Gastroesophageal sphincter (tissue), 4 donors: Measurements from ENCODE around the gene MZB1. TPM values are rescaled to one million over a fixed set of nuclear protein-coding genes. Genes with fewer than 3 reads are reported as not detected.

Source experiments
- ATAC-seq: fragments of 150-250 bp; one replicate; pipeline ENCODE4 v1.9.1; 2016; ENCODE audit warnings: mild to moderate bottlenecking, moderate library complexity
- H3K27ac ChIP-seq, 4 donors: fragments of 200-600 bp; sonication (generic) in 3 of 4; 1 replicate in 3 of 4; 2 replicates in 1 of 4; pipeline ENCODE4 v1.5.1; 2016 to 2019
- H3K27me3 ChIP-seq: fragments of 200-600 bp; sonication (generic); one replicate; pipeline ENCODE4 v1.5.1; 2019
- H3K36me3 ChIP-seq, 2 donors: fragments of 200-600 bp; sonication (generic); one replicate each; pipeline ENCODE4 v1.5.1; 2019; ENCODE audit warnings: control low read depth in 1 of 2
- H3K4me1 ChIP-seq, 3 donors: fragments of 200-600 bp; sonication (generic); 1 replicate in 2 of 3; 2 replicates in 1 of 3; pipeline ENCODE4 v1.5.1; 2016 to 2019; ENCODE audit warnings: control low read depth in 2 of 3
- H3K4me3 ChIP-seq, 2 donors: fragments of 200-600 bp; sonication (generic); one replicate each; pipeline ENCODE4 v1.5.1; 2019; ENCODE audit warnings: mild to moderate bottlenecking in 1 of 2, moderate library complexity in 1 of 2
- H3K9me3 ChIP-seq, 3 donors: fragments of 200-600 bp; sonication (generic); one replicate each; pipeline ENCODE4 v1.5.1; 2017 to 2019; ENCODE audit warnings: control low read depth in 2 of 3
- CTCF ChIP-seq, 4 experiments: fragments of 200-600 bp in 2 of 4; fragments of 450-650 bp in 2 of 4; sonication (generic) in 1 of 4; IDR thresholded peaks; one replicate each; pipeline ENCODE4 v1.5.1; 2017 to 2019; ENCODE audit warnings: antibody characterized with exemption in 4 of 4, mild to moderate bottlenecking in 2 of 4, moderate library complexity in 2 of 4
- EP300 ChIP-seq: sonication (generic); formaldehyde crosslinking; IDR thresholded peaks from one replicate; pipeline ENCODE4 v1.6.1; 2017; ENCODE audit warnings: antibody characterized with exemption, mild to moderate bottlenecking
- POLR2A ChIP-seq, 2 donors: fragments of 450-650 bp; IDR thresholded peaks; one replicate each; pipeline ENCODE4 v1.6.1; 2017; ENCODE audit warnings: antibody characterized with exemption in 2 of 2, mild to moderate bottlenecking in 2 of 2, moderate library complexity in 1 of 2
- POLR2AphosphoS5 ChIP-seq: sonication (generic); formaldehyde crosslinking; IDR thresholded peaks from one replicate; pipeline ENCODE4 v1.6.1; 2017; ENCODE audit warnings: antibody characterized with exemption
- WGBS, 2 donors: methylation state at CpG; one replicate each; pipeline ENCODE4 v1.1.5; 2018; ENCODE audit warnings: low coverage in 1 of 2; 5-methylcytosine and 5-hydroxymethylcytosine counted together
- total RNA-seq, 4 donors: library from RNA; depleted of rRNA; stranded (reverse); fragments of >200 nt; gene quantifications; one replicate each; pipeline ENCODE4 v1.1.0, GENCODE V29; 2016

The MZB1 gene
- total RNA-seq, 4 donors from 2014 or later, result 0.74 TPM; not detected in 3

- peaks cover 0 to 27% of the 10 kb centered on the region in 2 donors for H3K36me3 ChIP-seq
- no peaks in the 10 kb centered on the region for H3K9me3 ChIP-seq
- WGBS, 2 donors, result 58% methylated on average over 5 of the region's 47 CpGs; no CpG with 5 or more reads in 1 of the 2 donors
- H3K4me3 ChIP-seq, result no peak overlapping the region
- peaks cover 0 to 28% (median 0%) of the 10 kb centered on the region in 3 donors for H3K4me1 ChIP-seq
- no peak for ATAC-seq
- TF ChIP-seq CTCF (IDR thresholded peaks at IDR 0.05), result no peak
- TF ChIP-seq EP300, result no peak
- TF ChIP-seq POLR2AphosphoS5, result no peak
- no peak for TF ChIP-seq POLR2A (IDR thresholded peaks at IDR 0.05)
- H3K27ac ChIP-seq, result no peak overlapping the region
- no peaks in the 10 kb centered on the region for H3K27me3 ChIP-seq
These were observed 11.4 kb downstream of the MZB1 start for GRCh38 chr5:139378101-139378825.

- Histone ChIP-seq H3K27me3 (no peaks in the 10 kb centered on the region), H3K27ac (no peak overlapping the region), H3K36me3 (peaks cover 0 to 36% of the 10 kb centered on the region in 2 donors), H3K9me3 (no peaks in the 10 kb centered on the region), H3K4me3 (no peak overlapping the region), H3K4me1 (peaks cover 0 to 31% (median 0%) of the 10 kb centered on the region in 3 donors)
- ATAC-seq, result no peak
- WGBS, 2 donors, result 94 to 100% methylated on average over 1 to 3 of the region's 3 CpGs
- no peak for TF ChIP-seq EP300
- TF ChIP-seq POLR2A (IDR thresholded peaks at IDR 0.05), result no peak
- no peak for TF ChIP-seq CTCF (IDR thresholded peaks at IDR 0.05)
- no peak for TF ChIP-seq POLR2AphosphoS5
These were observed 12.5 kb downstream of the MZB1 start for GRCh38 chr5:139377226-139377625.

- no peaks in the 10 kb centered on the region for H3K9me3 ChIP-seq
- H3K4me1 ChIP-seq, result peaks cover 0 to 31% (median 0%) of the 10 kb centered on the region in 3 donors
- peaks cover 0 to 44% of the 10 kb centered on the region in 2 donors for H3K36me3 ChIP-seq
- TF ChIP-seq CTCF (IDR thresholded peaks at IDR 0.05) (no peak), POLR2A (IDR thresholded peaks at IDR 0.05) (no peak), POLR2AphosphoS5 (no peak), EP300 (no peak)
- H3K4me3 ChIP-seq, result no peak overlapping the region
- ATAC-seq, result no peak
- no peak overlapping the region for H3K27ac ChIP-seq
- no peaks in the 10 kb centered on the region for H3K27me3 ChIP-seq
- WGBS, 2 donors, result 92 to 93% methylated on average over 6 of the region's 7 CpGs
These were observed 13.3 kb downstream of the MZB1 start for GRCh38 chr5:139376364-139376763.

- Histone ChIP-seq H3K36me3 (peaks cover 0 to 59% of the 10 kb centered on the region in 2 donors), H3K27me3 (no peaks in the 10 kb centered on the region), H3K27ac (peak overlapping the region in 2 of 4 donors; percentile 66 to 81), H3K9me3 (no peaks in the 10 kb centered on the region), H3K4me1 (peaks cover 0 to 31% (median 0%) of the 10 kb centered on the region in 3 donors), H3K4me3 (no peak overlapping the region)
- 61% methylated on average over 2 of the region's 2 CpGs; no CpG with 5 or more reads in 1 of the 2 donors for WGBS, 2 donors
- no peak for ATAC-seq
- TF ChIP-seq POLR2AphosphoS5 (no peak), EP300 (no peak), CTCF (IDR thresholded peaks at IDR 0.05) (no peak), POLR2A (IDR thresholded peaks at IDR 0.05) (no peak)
These were observed 14.8 kb downstream of the MZB1 start for GRCh38 chr5:139374909-139375308.
